HEK293T (cell line): ENCODE data around the gene SV2B.

Experiments used
- CTCF ChIA-PET: fragments of 350-600 bp; formaldehyde crosslinking; extraction: SDS; loops from one replicate; lab custom pipeline; 2021; ENCODE audit warnings: antibody characterized with exemption, inconsistent platforms; lab: Yijun Ruan, JAX
- POLR2A ChIA-PET: fragments of 350-600 bp; formaldehyde crosslinking; extraction: SDS; loops from one replicate; lab custom pipeline; 2020; ENCODE audit warnings: antibody characterized with exemption, inconsistent platforms; lab: Yijun Ruan, JAX
- DNase-seq: peaks from one replicate; pipeline ENCODE4 v3.0.0; 2012; ENCODE audit warnings: mixed read lengths; ENCODE audit errors: extremely low spot score
- ARNT ChIP-seq: fragments of 450-650 bp; IDR thresholded peaks from 2 replicates; pipeline ENCODE4 v1.6.1; 2017; ENCODE audit warnings: mild to moderate bottlenecking
- BHLHE40 ChIP-seq: fragments of 450-650 bp; IDR thresholded peaks from 2 replicates; pipeline ENCODE4 v1.6.1; 2016; ENCODE audit warnings: mild to moderate bottlenecking, moderate library complexity, borderline replicate concordance
- CTBP1 ChIP-seq: fragments of 450-650 bp; IDR thresholded peaks from 2 replicates; pipeline ENCODE4 v1.6.1; 2016; ENCODE audit warnings: borderline replicate concordance
- ELF4 ChIP-seq: fragments of 450-650 bp; IDR thresholded peaks from 2 replicates; pipeline ENCODE4 v1.6.1; 2017; ENCODE audit warnings: antibody characterized with exemption
- FOXA1 ChIP-seq: fragments of 450-650 bp; IDR thresholded peaks from 2 replicates; pipeline ENCODE4 v1.6.1; 2016; ENCODE audit warnings: mild to moderate bottlenecking
- FOXK2 ChIP-seq: fragments of 450-650 bp; IDR thresholded peaks from 2 replicates; pipeline ENCODE4 v1.6.1; 2016; ENCODE audit warnings: mild to moderate bottlenecking
- FOXM1 ChIP-seq: fragments of 450-650 bp; IDR thresholded peaks from 2 replicates; pipeline ENCODE4 v1.6.1; 2017; ENCODE audit warnings: mild to moderate bottlenecking, borderline replicate concordance
- HDGF ChIP-seq: fragments of 450-650 bp; IDR thresholded peaks from 2 replicates; pipeline ENCODE4 v1.6.1; 2017; ENCODE audit warnings: antibody characterized with exemption, borderline replicate concordance
- L3MBTL2 ChIP-seq: fragments of 450-650 bp; conservative IDR thresholded peaks from 2 replicates; pipeline ENCODE4 v1.6.1; 2016; ENCODE audit warnings: mild to moderate bottlenecking
- LEF1 ChIP-seq: fragments of 450-650 bp; IDR thresholded peaks from 2 replicates; pipeline ENCODE4 v1.6.1; 2017; ENCODE audit warnings: mild to moderate bottlenecking, borderline replicate concordance
- NFRKB ChIP-seq: fragments of 450-650 bp; IDR thresholded peaks from 2 replicates; pipeline ENCODE4 v1.6.1; 2016; ENCODE audit warnings: mild to moderate bottlenecking, moderate library complexity
- PKNOX1 ChIP-seq: fragments of 450-650 bp; IDR thresholded peaks from 2 replicates; pipeline ENCODE4 v1.6.1; 2016
- SP1 ChIP-seq: fragments of 450-650 bp; IDR thresholded peaks from 2 replicates; pipeline ENCODE4 v1.6.1; 2017
- SUZ12 ChIP-seq: fragments of 450-650 bp; IDR thresholded peaks from 2 replicates; pipeline ENCODE4 v1.6.1; 2016; ENCODE audit warnings: mild to moderate bottlenecking
- TARDBP ChIP-seq: fragments of 450-650 bp; IDR thresholded peaks from 2 replicates; pipeline ENCODE4 v1.6.1; 2016
- ZNF384 ChIP-seq: fragments of 450-650 bp; IDR thresholded peaks from 2 replicates; pipeline ENCODE4 v1.6.1; 2016

SV2B gene

GRCh38 chr15:91102546-91103330, 2.7 kb downstream of the SV2B start:
- ChIA-PET POLR2A (no interaction called here), CTCF (interaction anchor here (0.6 kb wide), 1 partner anchor 94 kb away, joined by 3 read pairs; no protein-coding TSS in a partner anchor)
- TF ChIP-seq ELF4: no peak
- TF ChIP-seq FOXK2: no peak
- TF ChIP-seq FOXM1: no peak
- TF ChIP-seq PKNOX1: no peak
- TF ChIP-seq SUZ12: no peak
- TF ChIP-seq LEF1: no peak
- TF ChIP-seq TARDBP: no peak
- TF ChIP-seq SP1: no peak
- no peak for TF ChIP-seq FOXA1
- no peak for TF ChIP-seq L3MBTL2
- TF ChIP-seq NFRKB: no peak
- no peak for TF ChIP-seq CTBP1
- TF ChIP-seq BHLHE40: no peak
- TF ChIP-seq ARNT: no peak
- TF ChIP-seq ZNF384: no peak
- no peak for TF ChIP-seq HDGF
- no peak for DNase-seq

- POLR2A ChIA-PET: no interaction called here
- DNase-seq: no peak
- TF ChIP-seq TARDBP (no peak), LEF1 (no peak), PKNOX1 (no peak), L3MBTL2 (no peak), SP1 (no peak), ARNT (no peak), CTBP1 (no peak), ZNF384 (no peak), BHLHE40 (no peak), HDGF (no peak), SUZ12 (no peak), FOXA1 (no peak), NFRKB (no peak)
- CTCF ChIA-PET: interaction anchor here (0.6 kb wide), 1 partner anchor 15 kb away, joined by 3 read pairs; no protein-coding TSS in a partner anchor
Observed at GRCh38 chr15:91104111-91104510, 4.1 kb downstream of the SV2B start.

- ChIA-PET POLR2A (no interaction called here), CTCF (no interaction called here)
- TF ChIP-seq CTBP1: no peak
- TF ChIP-seq ARNT: no peak
- no peak for TF ChIP-seq HDGF
- no peak for TF ChIP-seq L3MBTL2
- TF ChIP-seq FOXA1: no peak
- no peak for TF ChIP-seq SP1
- no peak for TF ChIP-seq FOXM1
- no peak for TF ChIP-seq SUZ12
- no peak for TF ChIP-seq NFRKB
- TF ChIP-seq ZNF384: no peak
- TF ChIP-seq FOXK2: no peak
- no peak for TF ChIP-seq TARDBP
- TF ChIP-seq BHLHE40: no peak
- no peak for TF ChIP-seq PKNOX1
- TF ChIP-seq LEF1: no peak
- TF ChIP-seq ELF4: no peak
- DNase-seq: no peak
Observed at GRCh38 chr15:91108421-91108820, 8.4 kb downstream of the SV2B start.

- DNase-seq: no peak
- ChIA-PET CTCF (interaction anchor here (1.3 kb wide), 1 partner anchor 10 kb away, joined by 5 read pairs; the partner anchor contains the start of gene SV2B), POLR2A (no interaction called here)
- TF ChIP-seq FOXK2: no peak
- peak; percentile 71 for TF ChIP-seq PKNOX1
Observed at GRCh38 chr15:91109885-91110284, 9.8 kb downstream of the SV2B start.

GRCh38 chr15:91110407-91110806, 10.3 kb downstream of the SV2B start:
- no peak for DNase-seq
- POLR2A ChIA-PET: no interaction called here
- CTCF ChIA-PET: interaction anchor here (1.3 kb wide), 1 partner anchor 10 kb away, joined by 5 read pairs; the partner anchor contains the start of gene SV2B
- TF ChIP-seq BHLHE40 (no peak), ZNF384 (no peak), SP1 (no peak), FOXK2 (no peak), ARNT (no peak), LEF1 (no peak), FOXM1 (no peak), ELF4 (no peak), HDGF (no peak), L3MBTL2 (no peak), CTBP1 (no peak), FOXA1 (no peak), TARDBP (no peak), NFRKB (no peak), PKNOX1 (no peak), SUZ12 (no peak)
